Gastrocnemius medialis (tissue), 4 donors: ENCODE results near the gene LY86. TPM values are rescaled to one million over a fixed set of nuclear protein-coding genes. Genes with fewer than 3 reads are reported as not detected.

Experiments
- ATAC-seq, 2 donors: fragments of 150-250 bp; one replicate each; pipeline ENCODE4 v1.9.1; 2016
- DNase-seq, 2 donors: peaks; one replicate each; pipeline ENCODE4 v3.0.0-alpha.2; 2019
- H3K27ac ChIP-seq, 4 donors: fragments of 200-600 bp; sonication (generic); 1 replicate in 1 of 4; 2 replicates in 3 of 4; pipeline ENCODE4 v1.5.1; 2016 to 2018; ENCODE audit warnings: mild to moderate bottlenecking in 2 of 4, moderate library complexity in 1 of 4
- H3K27me3 ChIP-seq, 3 donors: fragments of 200-600 bp; sonication (generic) in 2 of 3; 1 replicate in 1 of 3; 2 replicates in 2 of 3; pipeline versions ENCODE4 v1.5.1 to v1.6.0; 2016 to 2019; ENCODE audit warnings: mild to moderate bottlenecking in 1 of 3, moderate library complexity in 1 of 3
- H3K36me3 ChIP-seq, 2 donors: fragments of 200-600 bp; sonication (generic) in 1 of 2; one replicate each; pipeline ENCODE4 v1.5.1; 2017 to 2018
- H3K4me1 ChIP-seq, 2 donors: fragments of 200-600 bp; sonication (generic) in 1 of 2; one replicate each; pipeline ENCODE4 v1.5.1; 2016 to 2017; ENCODE audit warnings: mild to moderate bottlenecking in 2 of 2
- H3K4me3 ChIP-seq, 4 donors: fragments of 200-600 bp; sonication (generic) in 3 of 4; 1 replicate in 1 of 4; 2 replicates in 3 of 4; pipeline ENCODE4 v1.5.1; 2016 to 2019; ENCODE audit warnings: mild to moderate bottlenecking in 2 of 4
- H3K9me3 ChIP-seq, 3 donors: fragments of 200-600 bp; sonication (generic) in 2 of 3; 1 replicate in 1 of 3; 2 replicates in 2 of 3; pipeline ENCODE4 v1.5.1; 2016 to 2019
- CTCF ChIP-seq, 5 experiments: fragments of 450-650 bp in 3 of 5; fragments of 200-600 bp in 2 of 5; sonication (generic) in 2 of 5; IDR thresholded peaks in 4 of 5; conservative IDR thresholded peaks in 1 of 5; 1 replicate in 4 of 5; 2 replicates in 1 of 5; pipeline ENCODE4 v1.5.1; 2016 to 2019; ENCODE audit warnings: antibody characterized with exemption in 5 of 5, mild to moderate bottlenecking in 3 of 5, moderate library complexity in 3 of 5
- POLR2A ChIP-seq, 2 donors: fragments of 450-650 bp; IDR thresholded peaks; one replicate each; pipeline ENCODE4 v1.6.1; 2017; ENCODE audit warnings: antibody characterized with exemption in 2 of 2, mild to moderate bottlenecking in 2 of 2, moderate library complexity in 2 of 2
- in situ Hi-C, 4 donors: fragments of 200-750 bp; cut with MboI; loops; one replicate each; pipeline versions ENCODE4 v1.15.0 to v1.8.0; 2017; ENCODE audit warnings: low sequenced_read_pairs in 4 of 4
- intact Hi-C: fragments of 100-400 bp; cut with DNase I; formaldehyde crosslinking; loops from one replicate; pipeline ENCODE4 v1.15.1; 2023; ENCODE audit warnings: low total_unique reads
- total RNA-seq, 4 donors: library from RNA; depleted of rRNA; stranded (reverse); fragments of >200 nt; gene quantifications; one replicate each; pipeline versions ENCODE4 v1.1.0 to v1.2.3, GENCODE V29; 2016

Gene LY86
- total RNA-seq, 4 donors from 2014 or later: 0.49 to 1.3 TPM; not detected in 2

- ATAC-seq (no peak), DNase-seq (no peak)
- no peaks in the 10 kb centered on the region for H3K4me1 ChIP-seq
- no peak overlapping the region for H3K4me3 ChIP-seq
- intact Hi-C loops: no loop called here
- TF ChIP-seq CTCF (IDR thresholded peaks at IDR 0.05 in 4 of 5, conservative IDR thresholded peaks at IDR 0.05 in 1 of 5) (no peak), POLR2A (IDR thresholded peaks at IDR 0.05) (no peak)
- H3K36me3 ChIP-seq: no peaks in the 10 kb centered on the region
- in situ Hi-C loops: no loop called here
- no peak overlapping the region for H3K27ac ChIP-seq
- H3K27me3 ChIP-seq: no peaks in the 10 kb centered on the region
- H3K9me3 ChIP-seq: no peaks in the 10 kb centered on the region
These were observed 57.9 kb downstream of the LY86 start for GRCh38 chr6:6646384-6646783.

GRCh38 chr6:6646859-6647258, 58.3 kb downstream of the LY86 start:
- no peak for TF ChIP-seq POLR2A (IDR thresholded peaks at IDR 0.05)
- TF ChIP-seq CTCF (IDR thresholded peaks at IDR 0.05 in 4 of 5, conservative IDR thresholded peaks at IDR 0.05 in 1 of 5): no peak
- Histone ChIP-seq H3K4me1 (no peaks in the 10 kb centered on the region), H3K27me3 (no peaks in the 10 kb centered on the region), H3K9me3 (no peaks in the 10 kb centered on the region), H3K36me3 (no peaks in the 10 kb centered on the region), H3K27ac (no peak overlapping the region), H3K4me3 (no peak overlapping the region)
- ATAC-seq: no peak
- intact Hi-C loops (no loop called here), in situ Hi-C loops (no loop called here)
- no peak for DNase-seq

- in situ Hi-C loops: no loop called here
- no peaks in the 10 kb centered on the region for H3K27me3 ChIP-seq
- TF ChIP-seq CTCF (IDR thresholded peaks at IDR 0.05 in 4 of 5, conservative IDR thresholded peaks at IDR 0.05 in 1 of 5) (no peak), POLR2A (IDR thresholded peaks at IDR 0.05) (no peak)
- no peaks in the 10 kb centered on the region for H3K4me1 ChIP-seq
- H3K27ac ChIP-seq: no peak overlapping the region
- no peaks in the 10 kb centered on the region for H3K36me3 ChIP-seq
- H3K4me3 ChIP-seq: no peak overlapping the region
- intact Hi-C loops: no loop called here
- DNase-seq: no peak
- ATAC-seq: no peak
- H3K9me3 ChIP-seq: no peaks in the 10 kb centered on the region
These were observed 60.3 kb downstream of the LY86 start for GRCh38 chr6:6648692-6649343.

- no peaks in the 10 kb centered on the region for H3K27me3 ChIP-seq
- no peak for ATAC-seq
- no peak overlapping the region for H3K27ac ChIP-seq
- H3K4me3 ChIP-seq: no peak overlapping the region
- no peaks in the 10 kb centered on the region for H3K9me3 ChIP-seq
- intact Hi-C loops: no loop called here
- TF ChIP-seq CTCF (IDR thresholded peaks at IDR 0.05 in 4 of 5, conservative IDR thresholded peaks at IDR 0.05 in 1 of 5) (no peak), POLR2A (IDR thresholded peaks at IDR 0.05) (no peak)
- no peaks in the 10 kb centered on the region for H3K36me3 ChIP-seq
- DNase-seq: no peak
- in situ Hi-C loops: no loop called here
- H3K4me1 ChIP-seq: peaks cover 0 to 9% of the 10 kb centered on the region in 2 donors
These were observed 61.4 kb downstream of the LY86 start for GRCh38 chr6:6649824-6650349.

GRCh38 chr6:6650839-6651238, 62.3 kb downstream of the LY86 start:
- Histone ChIP-seq H3K4me1 (peaks cover 9 to 17% of the 10 kb centered on the region in 2 donors), H3K27me3 (no peaks in the 10 kb centered on the region), H3K36me3 (no peaks in the 10 kb centered on the region), H3K9me3 (no peaks in the 10 kb centered on the region), H3K4me3 (no peak overlapping the region), H3K27ac (no peak overlapping the region)
- DNase-seq: no peak
- ATAC-seq: no peak
- TF ChIP-seq CTCF (IDR thresholded peaks at IDR 0.05 in 4 of 5, conservative IDR thresholded peaks at IDR 0.05 in 1 of 5) (no peak), POLR2A (IDR thresholded peaks at IDR 0.05) (no peak)
- intact Hi-C loops: no loop called here
- in situ Hi-C loops: no loop called here
